Ramos (cell line): Measurements from ENCODE around the gene ITPR1.

ENCODE experiments used
- in situ Hi-C: fragments of 300-500 bp; cut with MboI; formaldehyde crosslinking; loops from one replicate; pipeline ENCODE4 v1.14.3; 2022; ENCODE audit warnings: low sequenced_read_pairs; ENCODE audit not compliant: unreplicated experiment

Gene ITPR1

GRCh38 chr3:4476496-4476895, 16.7 kb upstream of the ITPR1 start:
- in situ Hi-C loops: no loop called here

- in situ Hi-C loops: no loop called here
Measured at GRCh38 chr3:4478261-4478660, 14.9 kb upstream of the ITPR1 start.

GRCh38 chr3:4491855-4492207, 1.3 kb upstream of the ITPR1 start:
- in situ Hi-C loops: loop anchor here (10.0 kb wide), 1 partner anchor 703 kb away; no protein-coding TSS in a partner anchor

- in situ Hi-C loops: loop anchor here (10.0 kb wide), 1 partner anchor 702 kb away; no protein-coding TSS in a partner anchor
Measured at GRCh38 chr3:4492208-4493013, 737 bp upstream of the ITPR1 start.

- in situ Hi-C loops: loop anchor here (10.0 kb wide), 1 partner anchor 701 kb away; no protein-coding TSS in a partner anchor
Measured at GRCh38 chr3:4493941-4494894, 1.1 kb downstream of the ITPR1 start.

- in situ Hi-C loops: loop anchor here (10.0 kb wide), 1 partner anchor 700 kb away; no protein-coding TSS in a partner anchor
Measured at GRCh38 chr3:4494895-4495264, 1.7 kb downstream of the ITPR1 start.

- in situ Hi-C loops: loop anchor here (10.0 kb wide), 1 partner anchor 699 kb away; no protein-coding TSS in a partner anchor
Measured at GRCh38 chr3:4495294-4496086, 2.3 kb downstream of the ITPR1 start.

GRCh38 chr3:4496087-4496452, 2.9 kb downstream of the ITPR1 start:
- in situ Hi-C loops: loop anchor here (10.0 kb wide), 1 partner anchor 699 kb away; no protein-coding TSS in a partner anchor

- in situ Hi-C loops: loop anchor here (10.0 kb wide), 1 partner anchor 698 kb away; no protein-coding TSS in a partner anchor
Measured at GRCh38 chr3:4497005-4497692, 4.0 kb downstream of the ITPR1 start.

GRCh38 chr3:4497843-4498324, 4.7 kb downstream of the ITPR1 start:
- in situ Hi-C loops: loop anchor here (10.0 kb wide), 1 partner anchor 697 kb away; no protein-coding TSS in a partner anchor

GRCh38 chr3:4498446-4498845, 5.3 kb downstream of the ITPR1 start:
- in situ Hi-C loops: loop anchor here (10.0 kb wide), 1 partner anchor 696 kb away; no protein-coding TSS in a partner anchor

- in situ Hi-C loops: no loop called here
Measured at GRCh38 chr3:4501437-4501836, 8.3 kb downstream of the ITPR1 start.

- in situ Hi-C loops: no loop called here
Measured at GRCh38 chr3:4501927-4502326, 8.8 kb downstream of the ITPR1 start.

- in situ Hi-C loops: no loop called here
Measured at GRCh38 chr3:4503050-4503449, 9.9 kb downstream of the ITPR1 start.

- in situ Hi-C loops: no loop called here
Measured at GRCh38 chr3:4504340-4505261, 11.5 kb downstream of the ITPR1 start.

GRCh38 chr3:4505688-4506558, 12.8 kb downstream of the ITPR1 start:
- in situ Hi-C loops: no loop called here

- in situ Hi-C loops: no loop called here
Measured at GRCh38 chr3:4506559-4507023, 13.4 kb downstream of the ITPR1 start.
